Jurkat, Clone E6-1 (cell line): ENCODE data around the gene BCAS3.
"Not testable (repeated sequence)": the region's sequence is repeated elsewhere in the genome, so short reads cannot be mapped to it uniquely, and the experiment has no call there.

Experiments used
- DNase-seq: peaks from one replicate; pipeline ENCODE4 v3.0.0-alpha.2; 2011; ENCODE audit warnings: low read depth, low spot score
- H3K4me3 ChIP-seq: 2 replicates; pipeline ENCODE4 v1.5.1; 2011; ENCODE audit warnings: mild to moderate bottlenecking, low read length, control low read depth, moderate library complexity

Gene BCAS3

GRCh38 chr17:61129267-61130254 lies 451.9 kb downstream of the BCAS3 start:
- H3K4me3 ChIP-seq: no peak overlapping the region
- no peak for DNase-seq

GRCh38 chr17:61130330-61130729 lies 452.7 kb downstream of the BCAS3 start:
- DNase-seq: no peak
- H3K4me3 ChIP-seq: no peak overlapping the region

DNA sequence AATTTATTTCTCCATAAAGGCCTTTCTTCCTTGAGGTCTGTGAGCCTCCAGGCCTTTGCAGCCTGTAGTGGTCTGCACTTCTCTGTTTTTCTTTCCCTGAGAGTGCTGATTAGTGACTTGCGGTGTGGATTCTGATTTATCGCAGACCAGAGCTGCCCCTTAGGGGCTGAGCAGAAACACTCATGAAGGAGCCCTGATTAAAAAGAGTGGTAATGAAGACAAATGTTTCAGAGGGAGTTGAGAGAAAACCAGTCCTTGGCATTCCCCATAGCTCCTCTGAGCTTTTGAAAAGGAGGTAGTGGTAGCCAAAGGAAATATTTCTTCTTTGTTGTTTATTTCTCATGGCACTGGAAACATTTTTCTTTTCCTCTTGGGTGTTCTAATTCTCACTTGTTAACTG lies 453.9 kb downstream of the BCAS3 start:
- no peak overlapping the region for H3K4me3 ChIP-seq
- no peak for DNase-seq

GRCh38 chr17:61132524-61132923 lies 454.9 kb downstream of the BCAS3 start:
- no peak for DNase-seq
- no peak overlapping the region for H3K4me3 ChIP-seq

- H3K4me3 ChIP-seq: no peak overlapping the region
- DNase-seq: no peak
Observed at GRCh38 chr17:61133853-61134252, 456.2 kb downstream of the BCAS3 start.

DNA sequence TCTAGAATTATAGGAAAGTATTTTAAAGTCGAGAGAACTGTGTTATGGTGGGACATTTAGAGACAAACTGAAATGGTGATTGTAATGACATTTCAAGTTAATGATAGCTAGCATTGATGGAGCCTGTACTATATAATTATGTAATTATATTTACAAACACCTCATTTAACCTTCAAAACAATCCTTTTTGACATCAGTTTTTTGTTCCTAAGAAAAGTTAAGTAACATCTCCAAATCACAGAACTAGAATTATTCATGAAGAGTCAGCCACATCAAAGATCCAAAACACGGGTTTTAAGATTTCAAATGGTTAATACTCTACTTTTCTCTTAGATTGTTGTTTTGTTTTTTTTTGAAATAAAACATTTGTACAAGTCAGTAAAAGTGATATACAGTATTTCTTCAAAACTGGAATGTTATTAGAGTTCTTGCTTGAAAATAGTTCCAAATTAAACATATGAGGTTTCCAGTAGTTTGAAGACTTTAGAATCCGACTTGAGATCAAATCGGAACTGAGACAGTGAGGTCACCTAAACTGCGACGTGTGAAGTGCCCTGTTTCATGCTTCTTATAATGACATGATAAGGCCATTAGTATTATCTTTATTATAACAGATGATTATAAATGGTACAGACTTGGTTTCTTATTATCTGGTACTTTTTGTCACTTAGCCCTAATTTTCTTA lies 457.0 kb downstream of the BCAS3 start:
- no peak overlapping the region for H3K4me3 ChIP-seq
- DNase-seq: no peak

DNA sequence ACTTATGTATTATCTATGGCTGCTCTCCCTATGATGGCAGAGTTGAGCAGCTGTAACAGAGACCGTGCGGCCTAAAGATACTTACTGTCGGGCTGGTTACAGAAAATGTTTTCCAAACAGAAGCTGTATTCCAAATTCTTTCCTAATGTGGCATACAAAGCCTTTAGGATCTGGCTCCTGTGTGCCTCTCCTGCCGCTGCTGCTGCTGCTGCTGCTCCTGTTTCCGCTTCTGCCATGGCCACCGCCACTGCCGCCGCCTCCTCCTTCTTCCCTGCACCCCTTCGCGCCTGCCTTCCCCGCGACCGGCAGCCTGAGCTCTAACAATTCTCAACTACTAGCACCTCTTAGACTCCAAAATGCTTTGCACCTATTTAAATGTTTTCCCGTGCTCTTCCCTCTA lies 458.1 kb downstream of the BCAS3 start:
- DNase-seq: no peak
- H3K4me3 ChIP-seq: no peak overlapping the region

- no peak for DNase-seq
- no peak overlapping the region for H3K4me3 ChIP-seq
Observed at GRCh38 chr17:61136296-61136695, 458.6 kb downstream of the BCAS3 start.

DNA sequence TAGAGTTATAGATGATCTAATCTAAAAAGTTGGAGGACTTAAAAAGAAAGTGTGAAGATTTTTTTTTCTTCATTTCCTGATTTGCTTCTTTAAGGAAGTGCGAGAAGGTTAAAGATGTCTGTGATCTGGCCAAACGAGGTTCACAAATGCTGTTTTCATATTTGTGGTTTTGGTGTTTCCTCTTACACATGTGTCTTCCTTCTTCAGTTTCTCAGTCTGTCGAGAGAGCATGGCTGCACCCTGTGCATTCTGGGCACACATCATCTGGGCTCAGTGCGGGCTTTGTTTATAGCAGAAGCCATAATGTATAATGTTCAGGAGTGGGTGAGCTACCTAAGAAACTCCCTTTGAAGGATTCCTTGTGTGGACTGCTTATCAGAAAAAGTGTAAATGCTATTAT lies 461.6 kb downstream of the BCAS3 start:
- no peak overlapping the region for H3K4me3 ChIP-seq
- DNase-seq: peak; percentile 96

DNA sequence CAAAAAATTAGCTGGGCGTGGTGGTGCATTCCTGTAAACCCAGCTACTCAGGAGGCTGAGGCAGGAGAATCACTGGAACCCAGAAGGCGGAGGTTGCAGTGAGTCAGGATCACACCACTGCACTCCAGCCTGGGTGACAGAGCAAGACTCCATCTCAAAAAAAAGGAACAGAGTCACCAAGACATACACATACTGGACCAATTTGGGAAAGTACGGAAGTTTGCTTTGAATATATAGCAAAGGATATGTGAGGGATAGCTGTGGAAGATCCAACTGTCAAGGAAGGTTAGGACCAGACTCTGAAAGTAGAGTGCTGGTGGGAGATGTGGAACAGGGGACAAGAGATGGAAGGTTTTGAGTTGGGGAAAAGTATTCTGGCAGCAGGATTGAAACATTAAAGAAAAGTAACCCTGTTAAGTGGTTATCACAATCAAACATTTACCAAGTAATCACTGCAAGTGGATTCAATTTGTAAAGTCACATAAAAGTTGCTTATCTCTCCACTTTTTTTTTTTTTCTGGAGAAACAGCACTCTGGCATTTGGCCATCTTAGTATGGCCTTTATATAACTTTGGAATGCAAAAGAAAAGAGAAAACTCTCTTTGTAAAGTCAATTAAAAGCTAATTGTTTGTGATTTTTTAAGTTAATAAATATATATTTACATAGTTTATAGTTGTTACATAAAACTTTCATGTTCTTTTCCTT lies 462.6 kb downstream of the BCAS3 start:
- no peak overlapping the region for H3K4me3 ChIP-seq
- no peak for DNase-seq

GRCh38 chr17:61143026-61143425 lies 465.4 kb downstream of the BCAS3 start:
- H3K4me3 ChIP-seq: no peak overlapping the region
- no peak for DNase-seq

DNA sequence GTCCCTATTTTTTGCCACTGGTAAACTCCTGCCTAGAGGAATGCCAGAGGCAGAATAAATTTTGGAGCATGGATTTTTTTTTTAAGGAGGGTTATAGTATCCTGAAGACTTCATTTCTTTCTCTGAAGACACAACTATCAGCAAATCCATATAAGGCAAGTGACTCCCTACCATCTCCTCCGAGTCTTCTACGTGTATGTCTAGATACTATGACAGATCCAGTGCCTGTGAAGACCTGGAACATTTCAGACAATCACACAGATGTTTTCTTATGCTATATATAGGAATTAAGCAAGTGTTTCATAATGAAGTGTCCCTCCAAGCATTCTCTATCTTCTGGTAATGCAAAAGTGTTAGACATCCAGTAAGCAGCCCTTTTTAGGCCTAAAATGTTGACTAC lies 466.5 kb downstream of the BCAS3 start:
- no peak for DNase-seq
- H3K4me3 ChIP-seq: no peak overlapping the region

DNA sequence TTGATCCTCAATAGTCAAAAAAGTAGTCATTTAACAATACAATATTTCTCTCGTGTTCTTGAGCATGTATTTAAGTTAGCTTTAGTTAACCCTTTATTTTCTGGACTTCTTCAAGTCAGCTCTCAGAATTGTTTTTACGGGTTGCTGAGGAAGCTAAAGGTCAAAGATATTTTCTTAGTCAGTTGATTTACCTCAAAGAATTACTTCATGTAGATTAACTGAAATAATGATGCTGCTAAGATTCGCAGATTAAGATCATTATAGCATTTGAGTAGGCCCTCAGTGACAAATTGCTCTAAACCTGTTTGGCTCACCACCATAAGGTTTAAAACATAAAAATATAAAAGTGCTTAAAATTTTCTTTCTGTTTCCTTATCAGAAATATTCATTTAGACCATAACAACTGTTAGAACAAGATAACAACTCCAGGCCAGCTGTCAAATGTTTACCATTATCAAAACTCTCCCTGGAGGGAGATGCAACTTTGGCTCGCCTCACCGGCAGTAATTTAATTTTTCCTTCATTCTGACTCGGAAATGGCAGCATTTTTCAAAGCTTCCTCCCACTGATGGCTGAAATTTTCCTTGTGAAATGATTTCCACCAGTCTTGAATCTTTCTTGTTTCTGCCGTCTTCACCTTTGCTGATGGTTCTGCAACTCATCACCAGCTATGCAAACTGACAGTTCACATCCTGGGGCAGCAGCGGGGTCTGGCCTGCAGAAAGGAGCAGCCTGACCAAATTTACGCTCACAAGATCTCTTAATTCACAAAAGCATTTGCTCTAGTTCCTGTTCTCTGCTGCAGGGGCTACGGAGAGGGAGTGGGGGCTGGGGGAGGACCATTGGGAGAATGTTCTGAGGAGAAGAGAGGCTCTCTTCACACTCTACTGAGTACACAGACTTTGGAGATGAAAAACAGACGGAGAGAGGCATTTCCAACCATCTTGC lies 467.2 kb downstream of the BCAS3 start:
- H3K4me3 ChIP-seq: no peak overlapping the region
- no peak for DNase-seq

- H3K4me3 ChIP-seq, DNase-seq: not testable (repeated sequence)
Observed at GRCh38 chr17:61146833-61147232, 469.2 kb downstream of the BCAS3 start.

DNA sequence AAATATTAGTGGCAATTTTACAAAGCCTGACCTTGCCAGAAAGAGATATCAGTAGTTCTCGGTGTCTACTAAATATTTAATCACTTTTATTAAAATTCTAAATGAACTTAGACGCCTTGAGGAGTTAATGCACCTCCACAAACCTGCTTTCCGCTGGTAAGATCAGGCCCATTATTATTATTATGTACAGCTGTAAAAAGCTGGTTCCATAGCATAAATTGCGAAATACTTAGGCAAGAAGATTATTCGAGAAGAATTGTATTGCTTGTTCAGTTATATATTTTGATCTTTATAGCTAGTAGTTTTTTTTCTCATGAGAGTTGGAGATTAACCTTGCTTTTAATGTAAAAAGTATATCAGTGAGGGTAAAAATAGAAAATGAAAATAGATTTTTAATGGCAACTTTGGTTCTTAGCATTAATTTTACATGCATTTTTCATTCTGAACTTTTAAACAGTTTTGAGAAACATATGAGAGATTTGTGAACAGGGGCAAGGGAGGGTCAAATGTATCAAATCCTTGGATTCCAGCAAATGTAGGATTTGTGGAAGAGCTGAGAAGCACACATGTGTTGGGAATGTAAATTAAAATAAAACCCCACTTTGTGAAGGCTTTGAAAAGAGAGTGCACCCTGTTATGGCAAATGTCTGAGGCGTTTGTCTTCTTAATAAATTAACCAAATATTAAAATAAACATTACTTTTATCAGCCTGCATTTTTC lies 471.6 kb downstream of the BCAS3 start:
- DNase-seq: no peak
- no peak overlapping the region for H3K4me3 ChIP-seq

GRCh38 chr17:61149862-61150362 lies 472.3 kb downstream of the BCAS3 start:
- peak; percentile 41 for DNase-seq
- no peak overlapping the region for H3K4me3 ChIP-seq

GRCh38 chr17:61150686-61151299 lies 473.1 kb downstream of the BCAS3 start:
- no peak for DNase-seq
- no peak overlapping the region for H3K4me3 ChIP-seq

- no peak overlapping the region for H3K4me3 ChIP-seq
- no peak for DNase-seq
Observed at GRCh38 chr17:61152898-61153297, 475.2 kb downstream of the BCAS3 start.
